Endothelial cell of umbilical vein (primary cell): ENCODE data around the gene SFXN2.

Source experiments
- EZH2 ChIP-seq: IDR thresholded peaks from 2 replicates; pipeline ENCODE4 v1.6.1; 2012; ENCODE audit warnings: borderline replicate concordance, low read depth, mild to moderate bottlenecking, moderate library complexity, low read length, inconsistent platforms; ENCODE audit not compliant: severe bottlenecking
- GATA2 ChIP-seq: IDR thresholded peaks from 2 replicates; pipeline ENCODE4 v1.7.0; 2011; ENCODE audit warnings: low read depth, mild to moderate bottlenecking, moderate library complexity, mixed read lengths, low read length; ENCODE audit not compliant: insufficient read length, insufficient read depth
- MYC ChIP-seq: IDR thresholded peaks from one replicate; pipeline ENCODE4 v1.6.1; 2011; ENCODE audit warnings: mild to moderate bottlenecking, low read depth, low read length
- POLR2A ChIP-seq: IDR thresholded peaks from 2 replicates; pipeline ENCODE4 v1.6.1; 2012; ENCODE audit warnings: low read depth, mild to moderate bottlenecking, control low read depth, low read length
- POLR2AphosphoS5 ChIP-seq: IDR thresholded peaks from 2 replicates; pipeline ENCODE4 v1.6.1; 2012; ENCODE audit warnings: low read depth, mild to moderate bottlenecking, control low read depth, low read length, moderate library complexity; ENCODE audit not compliant: insufficient read depth
- TF ChIP-seq, protein P1 (sequence below), 2 donors: IDR thresholded peaks; 1 replicate in 1 of 2; 2 replicates in 1 of 2; pipeline ENCODE4 v1.5.1; 2011; ENCODE audit warnings: low read length in 2 of 2, mild to moderate bottlenecking in 2 of 2, moderate library complexity in 2 of 2, control low read depth in 1 of 2, inconsistent platforms in 1 of 2, low read depth in 1 of 2; ENCODE audit not compliant: insufficient read depth in 1 of 2; ENCODE audit errors: extremely low read depth in 1 of 2
- TF ChIP-seq, protein P2 (sequence below): IDR thresholded peaks from 2 replicates; pipeline ENCODE4 v1.6.1; 2011; ENCODE audit not compliant: insufficient read depth, insufficient read length

DNA sequence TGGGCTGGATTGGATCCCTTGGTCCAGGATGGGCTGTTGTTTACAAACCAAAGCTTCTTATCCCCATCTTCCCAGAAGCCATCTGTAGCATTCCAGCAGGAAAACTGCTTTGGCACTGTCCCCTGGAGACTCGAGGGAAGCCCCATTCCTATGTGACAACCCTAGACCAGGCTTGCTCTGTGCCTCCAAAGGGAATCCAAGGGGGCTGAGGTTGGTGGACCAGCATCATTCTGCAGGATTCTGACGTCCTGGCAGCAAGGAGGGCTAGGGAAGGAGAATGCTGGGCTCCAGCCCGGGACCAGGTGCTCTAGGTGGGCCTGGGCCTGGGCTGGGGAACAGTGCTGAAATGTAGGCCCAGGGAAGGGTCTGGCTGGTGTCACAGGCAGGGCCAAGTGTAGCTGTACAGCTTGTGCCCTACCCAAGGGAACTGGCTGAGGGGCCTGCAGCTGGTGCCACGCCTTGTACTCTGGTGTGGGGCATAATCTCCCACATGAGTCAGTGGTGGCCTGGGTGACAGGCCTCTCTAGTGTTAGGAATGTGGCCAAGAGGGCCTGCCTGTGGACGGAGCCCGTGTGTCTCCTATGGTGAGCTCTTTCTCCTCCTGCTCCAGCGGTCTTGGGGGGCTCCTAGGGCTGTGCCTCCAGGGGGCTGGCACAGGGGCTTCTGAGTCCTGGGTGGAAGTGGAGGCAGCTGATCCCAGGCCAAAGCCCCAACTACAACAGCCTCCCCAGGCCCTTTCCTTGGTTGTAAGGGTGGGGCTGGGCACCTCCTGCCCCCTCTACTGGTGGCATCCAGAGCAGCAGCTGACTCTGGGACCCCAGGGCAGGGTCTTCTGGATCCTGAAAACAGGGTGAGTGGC is 45.0 kb upstream of the SFXN2 start:
- TF ChIP-seq, protein P1, sequence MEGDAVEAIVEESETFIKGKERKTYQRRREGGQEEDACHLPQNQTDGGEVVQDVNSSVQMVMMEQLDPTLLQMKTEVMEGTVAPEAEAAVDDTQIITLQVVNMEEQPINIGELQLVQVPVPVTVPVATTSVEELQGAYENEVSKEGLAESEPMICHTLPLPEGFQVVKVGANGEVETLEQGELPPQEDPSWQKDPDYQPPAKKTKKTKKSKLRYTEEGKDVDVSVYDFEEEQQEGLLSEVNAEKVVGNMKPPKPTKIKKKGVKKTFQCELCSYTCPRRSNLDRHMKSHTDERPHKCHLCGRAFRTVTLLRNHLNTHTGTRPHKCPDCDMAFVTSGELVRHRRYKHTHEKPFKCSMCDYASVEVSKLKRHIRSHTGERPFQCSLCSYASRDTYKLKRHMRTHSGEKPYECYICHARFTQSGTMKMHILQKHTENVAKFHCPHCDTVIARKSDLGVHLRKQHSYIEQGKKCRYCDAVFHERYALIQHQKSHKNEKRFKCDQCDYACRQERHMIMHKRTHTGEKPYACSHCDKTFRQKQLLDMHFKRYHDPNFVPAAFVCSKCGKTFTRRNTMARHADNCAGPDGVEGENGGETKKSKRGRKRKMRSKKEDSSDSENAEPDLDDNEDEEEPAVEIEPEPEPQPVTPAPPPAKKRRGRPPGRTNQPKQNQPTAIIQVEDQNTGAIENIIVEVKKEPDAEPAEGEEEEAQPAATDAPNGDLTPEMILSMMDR (IDR thresholded peaks at IDR 0.05; ENCODE audit: extremely low read depth in 1 of 2, insufficient read depth in 1 of 2, low read depth in 1 of 2, low read length in 2 of 2): peak; percentile 17 to 51
- TF ChIP-seq POLR2A: no peak
- no peak for TF ChIP-seq EZH2
- TF ChIP-seq, protein P2, sequence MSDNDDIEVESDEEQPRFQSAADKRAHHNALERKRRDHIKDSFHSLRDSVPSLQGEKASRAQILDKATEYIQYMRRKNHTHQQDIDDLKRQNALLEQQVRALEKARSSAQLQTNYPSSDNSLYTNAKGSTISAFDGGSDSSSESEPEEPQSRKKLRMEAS: no peak
- TF ChIP-seq POLR2AphosphoS5: no peak
- TF ChIP-seq GATA2: no peak
- TF ChIP-seq MYC: no peak
